HEK293 (cell line): ENCODE measurements around the gene TULP1.

Experiments used
- ZNF114 ChIP-seq: fragments of 450-650 bp; formaldehyde crosslinking; IDR thresholded peaks from 2 replicates; pipeline ENCODE4 v1.5.0; 2017; ENCODE audit warnings: missing biosample characterization, missing genetic modification characterization
- ZNF398 ChIP-seq: fragments of 450-650 bp; formaldehyde crosslinking; IDR thresholded peaks from 2 replicates; pipeline ENCODE4 v1.5.1; 2017; ENCODE audit warnings: missing biosample characterization, missing genetic modification characterization
- ZNF544 ChIP-seq: fragments of 450-650 bp; formaldehyde crosslinking; IDR thresholded peaks from 2 replicates; pipeline ENCODE4 v1.5.0; 2017; ENCODE audit warnings: missing biosample characterization, missing genetic modification characterization
- TF ChIP-seq, protein P1 (sequence below): fragments of 450-650 bp; formaldehyde crosslinking; IDR thresholded peaks from 2 replicates; pipeline ENCODE4 v1.5.1; 2016; ENCODE audit warnings: missing biosample characterization, missing genetic modification characterization
- TF ChIP-seq, protein P2 (sequence below): fragments of 450-650 bp; formaldehyde crosslinking; IDR thresholded peaks from 2 replicates; pipeline ENCODE4 v1.5.1; 2016; ENCODE audit warnings: missing biosample characterization, missing genetic modification characterization
- TF ChIP-seq, protein P3 (sequence below): fragments of 450-650 bp; formaldehyde crosslinking; IDR thresholded peaks from 2 replicates; pipeline ENCODE4 v1.5.1; 2016; ENCODE audit warnings: missing biosample characterization, missing genetic modification characterization

GRCh38 chr6:35543459-35544193, 30.9 kb upstream of the TULP1 start:
- TF ChIP-seq ZNF544 (tag by site-specific recombination) = no peak
- TF ChIP-seq, protein P1, sequence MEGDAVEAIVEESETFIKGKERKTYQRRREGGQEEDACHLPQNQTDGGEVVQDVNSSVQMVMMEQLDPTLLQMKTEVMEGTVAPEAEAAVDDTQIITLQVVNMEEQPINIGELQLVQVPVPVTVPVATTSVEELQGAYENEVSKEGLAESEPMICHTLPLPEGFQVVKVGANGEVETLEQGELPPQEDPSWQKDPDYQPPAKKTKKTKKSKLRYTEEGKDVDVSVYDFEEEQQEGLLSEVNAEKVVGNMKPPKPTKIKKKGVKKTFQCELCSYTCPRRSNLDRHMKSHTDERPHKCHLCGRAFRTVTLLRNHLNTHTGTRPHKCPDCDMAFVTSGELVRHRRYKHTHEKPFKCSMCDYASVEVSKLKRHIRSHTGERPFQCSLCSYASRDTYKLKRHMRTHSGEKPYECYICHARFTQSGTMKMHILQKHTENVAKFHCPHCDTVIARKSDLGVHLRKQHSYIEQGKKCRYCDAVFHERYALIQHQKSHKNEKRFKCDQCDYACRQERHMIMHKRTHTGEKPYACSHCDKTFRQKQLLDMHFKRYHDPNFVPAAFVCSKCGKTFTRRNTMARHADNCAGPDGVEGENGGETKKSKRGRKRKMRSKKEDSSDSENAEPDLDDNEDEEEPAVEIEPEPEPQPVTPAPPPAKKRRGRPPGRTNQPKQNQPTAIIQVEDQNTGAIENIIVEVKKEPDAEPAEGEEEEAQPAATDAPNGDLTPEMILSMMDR (tag by site-specific recombination) = no peak
- TF ChIP-seq, protein P2, sequence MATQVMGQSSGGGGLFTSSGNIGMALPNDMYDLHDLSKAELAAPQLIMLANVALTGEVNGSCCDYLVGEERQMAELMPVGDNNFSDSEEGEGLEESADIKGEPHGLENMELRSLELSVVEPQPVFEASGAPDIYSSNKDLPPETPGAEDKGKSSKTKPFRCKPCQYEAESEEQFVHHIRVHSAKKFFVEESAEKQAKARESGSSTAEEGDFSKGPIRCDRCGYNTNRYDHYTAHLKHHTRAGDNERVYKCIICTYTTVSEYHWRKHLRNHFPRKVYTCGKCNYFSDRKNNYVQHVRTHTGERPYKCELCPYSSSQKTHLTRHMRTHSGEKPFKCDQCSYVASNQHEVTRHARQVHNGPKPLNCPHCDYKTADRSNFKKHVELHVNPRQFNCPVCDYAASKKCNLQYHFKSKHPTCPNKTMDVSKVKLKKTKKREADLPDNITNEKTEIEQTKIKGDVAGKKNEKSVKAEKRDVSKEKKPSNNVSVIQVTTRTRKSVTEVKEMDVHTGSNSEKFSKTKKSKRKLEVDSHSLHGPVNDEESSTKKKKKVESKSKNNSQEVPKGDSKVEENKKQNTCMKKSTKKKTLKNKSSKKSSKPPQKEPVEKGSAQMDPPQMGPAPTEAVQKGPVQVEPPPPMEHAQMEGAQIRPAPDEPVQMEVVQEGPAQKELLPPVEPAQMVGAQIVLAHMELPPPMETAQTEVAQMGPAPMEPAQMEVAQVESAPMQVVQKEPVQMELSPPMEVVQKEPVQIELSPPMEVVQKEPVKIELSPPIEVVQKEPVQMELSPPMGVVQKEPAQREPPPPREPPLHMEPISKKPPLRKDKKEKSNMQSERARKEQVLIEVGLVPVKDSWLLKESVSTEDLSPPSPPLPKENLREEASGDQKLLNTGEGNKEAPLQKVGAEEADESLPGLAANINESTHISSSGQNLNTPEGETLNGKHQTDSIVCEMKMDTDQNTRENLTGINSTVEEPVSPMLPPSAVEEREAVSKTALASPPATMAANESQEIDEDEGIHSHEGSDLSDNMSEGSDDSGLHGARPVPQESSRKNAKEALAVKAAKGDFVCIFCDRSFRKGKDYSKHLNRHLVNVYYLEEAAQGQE (tag by site-specific recombination) = no peak
- no peak for TF ChIP-seq ZNF398 (tag by site-specific recombination)
- TF ChIP-seq, protein P3, sequence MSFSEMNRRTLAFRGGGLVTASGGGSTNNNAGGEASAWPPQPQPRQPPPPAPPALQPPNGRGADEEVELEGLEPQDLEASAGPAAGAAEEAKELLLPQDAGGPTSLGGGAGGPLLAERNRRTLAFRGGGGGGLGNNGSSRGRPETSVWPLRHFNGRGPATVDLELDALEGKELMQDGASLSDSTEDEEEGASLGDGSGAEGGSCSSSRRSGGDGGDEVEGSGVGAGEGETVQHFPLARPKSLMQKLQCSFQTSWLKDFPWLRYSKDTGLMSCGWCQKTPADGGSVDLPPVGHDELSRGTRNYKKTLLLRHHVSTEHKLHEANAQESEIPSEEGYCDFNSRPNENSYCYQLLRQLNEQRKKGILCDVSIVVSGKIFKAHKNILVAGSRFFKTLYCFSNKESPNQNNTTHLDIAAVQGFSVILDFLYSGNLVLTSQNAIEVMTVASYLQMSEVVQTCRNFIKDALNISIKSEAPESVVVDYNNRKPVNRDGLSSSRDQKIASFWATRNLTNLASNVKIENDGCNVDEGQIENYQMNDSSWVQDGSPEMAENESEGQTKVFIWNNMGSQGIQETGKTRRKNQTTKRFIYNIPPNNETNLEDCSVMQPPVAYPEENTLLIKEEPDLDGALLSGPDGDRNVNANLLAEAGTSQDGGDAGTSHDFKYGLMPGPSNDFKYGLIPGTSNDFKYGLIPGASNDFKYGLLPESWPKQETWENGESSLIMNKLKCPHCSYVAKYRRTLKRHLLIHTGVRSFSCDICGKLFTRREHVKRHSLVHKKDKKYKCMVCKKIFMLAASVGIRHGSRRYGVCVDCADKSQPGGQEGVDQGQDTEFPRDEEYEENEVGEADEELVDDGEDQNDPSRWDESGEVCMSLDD (tag by site-specific recombination) = no peak
- no peak for TF ChIP-seq ZNF114
